Breast epithelium (tissue), 4 donors: ENCODE data around the gene DUS1L. TPM values are rescaled to one million over a fixed set of nuclear protein-coding genes. Genes with fewer than 3 reads are reported as not detected.

Source experiments
- DNase-seq, 2 donors: peaks; one replicate each; pipeline ENCODE4 v3.0.0-alpha.2; 2019; ENCODE audit warnings: low spot score in 2 of 2
- H3K27ac ChIP-seq, 2 donors: fragments of 200-600 bp; sonication (generic) in 1 of 2; one replicate each; pipeline ENCODE4 v1.5.1; 2016 to 2019; ENCODE audit warnings: mild to moderate bottlenecking in 1 of 2
- H3K27me3 ChIP-seq, 2 donors: fragments of 200-600 bp; sonication (generic) in 1 of 2; one replicate each; pipeline versions ENCODE4 v1.5.1 to v1.6.0; 2017 to 2019; ENCODE audit warnings: control low read depth in 1 of 2, mild to moderate bottlenecking in 1 of 2
- H3K36me3 ChIP-seq: fragments of 200-600 bp; one replicate; pipeline ENCODE4 v1.5.1; 2019
- H3K4me1 ChIP-seq, 2 donors: fragments of 200-600 bp; sonication (generic); one replicate each; pipeline ENCODE4 v1.5.1; 2016 to 2019; ENCODE audit warnings: control low read depth in 1 of 2
- H3K4me3 ChIP-seq, 3 donors: fragments of 200-600 bp; sonication (generic); 1 replicate in 2 of 3; 2 replicates in 1 of 3; pipeline ENCODE4 v1.5.1; 2016 to 2019; ENCODE audit warnings: mild to moderate bottlenecking in 3 of 3, moderate library complexity in 2 of 3
- H3K9me3 ChIP-seq, 2 donors: fragments of 200-600 bp; sonication (generic) in 1 of 2; one replicate each; pipeline ENCODE4 v1.5.1; 2016 to 2019; ENCODE audit warnings: control low read depth in 1 of 2
- CTCF ChIP-seq, 3 donors: fragments of 450-650 bp; IDR thresholded peaks; one replicate each; pipeline ENCODE4 v1.5.1; 2016 to 2017; ENCODE audit warnings: antibody characterized with exemption in 3 of 3, mild to moderate bottlenecking in 3 of 3, moderate library complexity in 3 of 3
- POLR2A ChIP-seq: fragments of 450-650 bp; IDR thresholded peaks from one replicate; pipeline ENCODE4 v1.6.1; 2016; ENCODE audit warnings: antibody characterized with exemption, mild to moderate bottlenecking, moderate library complexity
- POLR2AphosphoS5 ChIP-seq, 3 donors: sonication (generic); formaldehyde crosslinking; IDR thresholded peaks; one replicate each; pipeline ENCODE4 v1.6.1; 2017; ENCODE audit warnings: antibody characterized with exemption in 3 of 3
- intact Hi-C: fragments of 100-400 bp; cut with DNase I; formaldehyde crosslinking; loops from one replicate; pipeline ENCODE4 v1.15.1; 2023; ENCODE audit warnings: low total_unique reads
- total RNA-seq, 3 donors: library from RNA; depleted of rRNA; stranded (reverse); fragments of >200 nt; gene quantifications; one replicate each; pipeline ENCODE4 v1.1.0, GENCODE V29; 2016

DUS1L gene
- 10 to 100 TPM; 55.0 to 96.4 (median 82.0) TPM for total RNA-seq

DNA sequence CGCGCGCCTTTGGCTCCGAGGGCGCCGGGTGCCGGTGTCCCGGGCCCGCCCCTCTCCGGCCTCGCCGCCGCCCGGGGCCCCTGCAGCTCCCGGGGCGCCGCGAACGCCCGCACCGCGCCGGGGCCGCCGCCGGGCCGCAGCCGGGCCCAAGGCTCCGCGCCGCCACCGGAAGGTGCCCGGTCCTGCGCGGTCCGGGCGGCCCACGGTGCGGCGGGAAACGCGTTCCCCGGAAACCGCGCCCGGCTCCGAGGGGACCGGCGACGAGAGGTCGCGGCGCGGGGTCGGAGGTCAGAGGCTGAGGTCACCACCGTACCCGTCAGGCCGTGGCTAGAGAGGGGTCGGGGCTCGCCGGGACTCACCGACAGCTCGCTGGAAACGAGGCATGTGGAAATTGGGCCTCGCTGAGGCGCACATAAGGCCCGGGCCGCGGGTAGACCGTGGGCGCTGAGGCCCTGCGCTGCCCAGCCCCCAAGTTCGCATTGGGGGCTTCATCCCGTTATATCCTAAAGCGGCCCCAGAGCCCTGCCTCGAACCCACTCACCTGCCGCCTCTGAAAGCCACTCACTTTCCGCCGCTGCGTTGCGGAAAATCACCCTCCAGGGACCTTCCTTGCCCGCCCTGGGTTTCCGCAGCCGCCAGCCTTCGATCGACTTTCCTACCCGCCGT lies at the start of gene DUS1L:
Gene DUS1L, minus strand, starts transcription at position 167 of the 666 bp plus-strand sequence. CDS start 745 bp downstream, outside the sequence.
- Histone ChIP-seq H3K9me3 (no peaks in the 10 kb centered on the region), H3K4me3 (peak within 1 kb of the TSS; percentile 87 to 96 (median 90)), H3K36me3 (no peaks in the 10 kb centered on the region), H3K27ac (peak within 1 kb of the TSS; percentile 87 to 97), H3K4me1 (peaks cover 0 to 11% of the 10 kb centered on the region in 2 donors), H3K27me3 (no peaks in the 10 kb centered on the region)
- intact Hi-C loops = no loop called here
- peak in 1 of 2 donors; percentile 67 for DNase-seq
- TF ChIP-seq POLR2AphosphoS5 (IDR thresholded peaks at IDR 0.05) = peak; percentile 65 to 86 (median 73)
- TF ChIP-seq POLR2A = no peak
- TF ChIP-seq CTCF (IDR thresholded peaks at IDR 0.05) = peak in 1 of 3 donors; percentile 10

DNA sequence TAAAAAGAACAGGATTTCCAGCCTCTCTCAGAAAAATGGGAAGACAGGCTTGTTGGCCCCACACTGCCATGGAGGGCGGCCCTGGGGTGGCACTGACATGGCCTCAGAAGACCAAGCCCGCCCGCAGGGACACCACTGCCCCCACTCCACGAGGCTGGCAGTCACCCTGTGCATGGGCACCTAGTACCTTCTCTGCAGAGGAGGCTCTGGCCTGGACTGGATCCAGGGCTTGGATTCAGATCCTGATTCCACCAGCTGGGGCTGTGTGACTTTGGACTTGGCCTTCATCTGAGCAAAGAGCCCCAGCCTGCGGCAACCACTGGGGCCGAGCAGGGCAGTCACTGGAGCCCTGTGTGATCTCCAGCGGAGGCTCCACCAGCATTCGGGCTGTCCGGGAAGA lies 49.3 kb upstream of the DUS1L start:
- H3K9me3 ChIP-seq = no peaks in the 10 kb centered on the region
- TF ChIP-seq POLR2AphosphoS5 (IDR thresholded peaks at IDR 0.05) = no peak
- TF ChIP-seq CTCF (IDR thresholded peaks at IDR 0.05) = no peak
- TF ChIP-seq POLR2A = no peak
- DNase-seq = no peak
- H3K27me3 ChIP-seq = no peaks in the 10 kb centered on the region
- no peak overlapping the region for H3K4me3 ChIP-seq
- peak overlapping the region; percentile 66 to 88 for H3K27ac ChIP-seq
- H3K4me1 ChIP-seq = no peaks in the 10 kb centered on the region
- intact Hi-C loops = no loop called here
- no peaks in the 10 kb centered on the region for H3K36me3 ChIP-seq

DNA sequence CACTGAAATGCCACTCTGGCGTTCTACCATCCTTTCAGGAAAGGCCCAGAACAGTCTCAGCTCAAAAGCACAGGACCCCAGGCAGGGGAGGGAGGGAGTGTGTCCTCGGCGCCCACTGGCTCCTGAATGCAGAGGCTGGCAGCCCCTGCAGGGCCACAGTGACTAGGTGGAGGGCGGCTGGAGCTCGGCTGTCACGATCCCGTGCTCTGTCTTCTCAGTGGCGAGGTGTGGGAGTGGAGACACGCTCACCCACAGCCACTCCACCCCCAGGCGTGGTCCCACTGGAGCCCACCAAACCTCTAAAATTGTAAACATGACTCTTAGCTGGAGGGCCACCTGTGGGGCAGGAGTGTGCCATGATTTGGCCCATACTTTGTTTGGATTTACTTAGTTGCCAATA lies 48.8 kb upstream of the DUS1L start:
- H3K36me3 ChIP-seq = no peaks in the 10 kb centered on the region
- intact Hi-C loops = no loop called here
- peak overlapping the region; percentile 66 to 88 for H3K27ac ChIP-seq
- no peak overlapping the region for H3K4me3 ChIP-seq
- TF ChIP-seq POLR2AphosphoS5 (IDR thresholded peaks at IDR 0.05) = no peak
- no peak for TF ChIP-seq CTCF (IDR thresholded peaks at IDR 0.05)
- TF ChIP-seq POLR2A = no peak
- DNase-seq = no peak
- no peaks in the 10 kb centered on the region for H3K9me3 ChIP-seq
- no peaks in the 10 kb centered on the region for H3K27me3 ChIP-seq
- H3K4me1 ChIP-seq = no peaks in the 10 kb centered on the region

DNA sequence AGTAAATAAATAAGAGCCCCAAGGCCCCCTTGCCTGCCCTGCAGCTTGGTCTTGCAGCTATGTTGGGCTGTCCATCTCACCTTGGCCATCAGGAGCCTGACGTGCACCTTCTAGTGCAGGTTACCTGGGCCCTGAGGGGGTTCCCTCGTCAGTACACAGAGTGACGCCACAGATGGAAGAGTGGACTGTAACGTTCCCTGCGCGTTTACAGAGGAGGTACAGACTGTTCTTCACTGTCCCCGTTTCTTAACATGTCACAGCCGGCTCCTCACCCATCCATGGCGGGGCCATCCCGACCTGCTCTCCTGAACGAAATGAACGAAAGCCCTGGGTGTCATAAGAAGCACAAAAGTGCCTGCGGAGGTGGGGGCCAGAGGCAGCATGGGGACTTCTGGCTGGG lies 48.3 kb upstream of the DUS1L start:
- TF ChIP-seq CTCF (IDR thresholded peaks at IDR 0.05) = no peak
- no peak for TF ChIP-seq POLR2A
- no peak for TF ChIP-seq POLR2AphosphoS5 (IDR thresholded peaks at IDR 0.05)
- H3K9me3 ChIP-seq = no peaks in the 10 kb centered on the region
- intact Hi-C loops = no loop called here
- H3K27me3 ChIP-seq = no peaks in the 10 kb centered on the region
- H3K27ac ChIP-seq = peak overlapping the region; percentile 66 to 88
- H3K4me3 ChIP-seq = no peak overlapping the region
- DNase-seq = no peak
- no peaks in the 10 kb centered on the region for H3K4me1 ChIP-seq
- H3K36me3 ChIP-seq = no peaks in the 10 kb centered on the region

GRCh38 chr17:82113422-82113821 lies 47.8 kb upstream of the DUS1L start:
- no peak for DNase-seq
- H3K4me1 ChIP-seq = no peaks in the 10 kb centered on the region
- no peaks in the 10 kb centered on the region for H3K36me3 ChIP-seq
- H3K27me3 ChIP-seq = no peaks in the 10 kb centered on the region
- no peaks in the 10 kb centered on the region for H3K9me3 ChIP-seq
- H3K27ac ChIP-seq = peak overlapping the region; percentile 58 to 88
- no peak for TF ChIP-seq POLR2A
- no peak for TF ChIP-seq POLR2AphosphoS5 (IDR thresholded peaks at IDR 0.05)
- no peak for TF ChIP-seq CTCF (IDR thresholded peaks at IDR 0.05)
- intact Hi-C loops = no loop called here
- H3K4me3 ChIP-seq = no peak overlapping the region
